ENCODE measurements around the gene CAMSAP3.

- TF ChIP-seq CTCF (IDR thresholded peaks at IDR 0.05; ENCODE audit: low read length) (no peak), EZH2 (IDR thresholded peaks at IDR 0.05; ENCODE audit: borderline replicate concordance, low read length) (no peak)
These were observed 52.8 kb downstream of the CAMSAP3 start for GRCh38 chr19:7648265-7649014.
